Tibial nerve (tissue), 4 donors: Measurements from ENCODE around the gene ASIC4. TPM values are rescaled to one million over a fixed set of nuclear protein-coding genes. Genes with fewer than 3 reads are reported as not detected.

Experiments used
- DNase-seq, 2 donors: peaks; one replicate each; pipeline ENCODE4 v3.0.0-alpha.2; 2019; ENCODE audit warnings: low spot score in 2 of 2
- H3K27ac ChIP-seq, 4 donors: fragments of 200-600 bp; sonication (generic) in 3 of 4; one replicate each; pipeline ENCODE4 v1.5.1; 2017 to 2019; ENCODE audit warnings: mild to moderate bottlenecking in 1 of 4
- H3K27me3 ChIP-seq, 2 donors: fragments of 200-600 bp; sonication (generic) in 1 of 2; one replicate each; pipeline versions ENCODE4 v1.5.1 to v1.6.0; 2017 to 2019
- H3K36me3 ChIP-seq, 3 donors: fragments of 200-600 bp; sonication (generic); one replicate each; pipeline ENCODE4 v1.5.1; 2018 to 2019
- H3K4me1 ChIP-seq, 4 donors: fragments of 200-600 bp; sonication (generic) in 3 of 4; one replicate each; pipeline ENCODE4 v1.5.1; 2017 to 2019
- H3K4me3 ChIP-seq, 4 donors: fragments of 200-600 bp; sonication (generic) in 3 of 4; one replicate each; pipeline ENCODE4 v1.5.1; 2017 to 2019; ENCODE audit warnings: mild to moderate bottlenecking in 1 of 4, moderate library complexity in 1 of 4
- H3K9me3 ChIP-seq, 4 donors: fragments of 200-600 bp; sonication (generic) in 3 of 4; one replicate each; pipeline ENCODE4 v1.5.1; 2017 to 2019
- EP300 ChIP-seq, 2 donors: sonication (generic); formaldehyde crosslinking; IDR thresholded peaks; one replicate each; pipeline ENCODE4 v1.6.1; 2017; ENCODE audit warnings: antibody characterized with exemption in 2 of 2, mild to moderate bottlenecking in 1 of 2
- POLR2A ChIP-seq, 2 donors: fragments of 450-650 bp; IDR thresholded peaks; one replicate each; pipeline ENCODE4 v1.6.1; 2017; ENCODE audit warnings: antibody characterized with exemption in 2 of 2, mild to moderate bottlenecking in 2 of 2, moderate library complexity in 2 of 2
- WGBS, 2 donors: methylation state at CpG; one replicate each; pipeline ENCODE4 v1.1.5; 2018; 5-methylcytosine and 5-hydroxymethylcytosine counted together
- total RNA-seq, 4 donors: library from RNA; depleted of rRNA; stranded (reverse); fragments of >200 nt; gene quantifications; one replicate each; pipeline ENCODE4 v1.1.0, GENCODE V29; 2016
- TF ChIP-seq, protein P1 (sequence below), 5 experiments: fragments of 200-600 bp in 3 of 5; fragments of 450-650 bp in 2 of 5; sonication (generic) in 3 of 5; IDR thresholded peaks; one replicate each; pipeline ENCODE4 v1.5.1; 2016 to 2019; ENCODE audit warnings: antibody characterized with exemption in 5 of 5, mild to moderate bottlenecking in 3 of 5, moderate library complexity in 2 of 5

Gene ASIC4
- total RNA-seq, 4 donors from 2014 or later, result 0.42 to 3.0 TPM; not detected in 2

GRCh38 chr2:219552382-219553167 lies 38.3 kb downstream of the ASIC4 start:
- Histone ChIP-seq H3K4me1 (peaks cover 0 to 25% (median 14%) of the 10 kb centered on the region in 4 donors), H3K27ac (peak overlapping the region; percentile 44 to 87 (median 62)), H3K4me3 (peak overlapping the region; percentile 44 to 68 (median 56)), H3K36me3 (peaks cover 0 to 52% (median 0%) of the 10 kb centered on the region in 3 donors), H3K9me3 (no peaks in the 10 kb centered on the region), H3K27me3 (peaks cover 0 to 7% of the 10 kb centered on the region in 2 donors)
- WGBS, 2 donors, result 2% methylated on average over 14 to 45 of the region's 99 CpGs
- DNase-seq, result peak; percentile 80 to 87
- TF ChIP-seq POLR2A (IDR thresholded peaks at IDR 0.05) (no peak), EP300 (IDR thresholded peaks at IDR 0.05) (peak in 1 of 2 donors; percentile 66)
- TF ChIP-seq, protein P1, sequence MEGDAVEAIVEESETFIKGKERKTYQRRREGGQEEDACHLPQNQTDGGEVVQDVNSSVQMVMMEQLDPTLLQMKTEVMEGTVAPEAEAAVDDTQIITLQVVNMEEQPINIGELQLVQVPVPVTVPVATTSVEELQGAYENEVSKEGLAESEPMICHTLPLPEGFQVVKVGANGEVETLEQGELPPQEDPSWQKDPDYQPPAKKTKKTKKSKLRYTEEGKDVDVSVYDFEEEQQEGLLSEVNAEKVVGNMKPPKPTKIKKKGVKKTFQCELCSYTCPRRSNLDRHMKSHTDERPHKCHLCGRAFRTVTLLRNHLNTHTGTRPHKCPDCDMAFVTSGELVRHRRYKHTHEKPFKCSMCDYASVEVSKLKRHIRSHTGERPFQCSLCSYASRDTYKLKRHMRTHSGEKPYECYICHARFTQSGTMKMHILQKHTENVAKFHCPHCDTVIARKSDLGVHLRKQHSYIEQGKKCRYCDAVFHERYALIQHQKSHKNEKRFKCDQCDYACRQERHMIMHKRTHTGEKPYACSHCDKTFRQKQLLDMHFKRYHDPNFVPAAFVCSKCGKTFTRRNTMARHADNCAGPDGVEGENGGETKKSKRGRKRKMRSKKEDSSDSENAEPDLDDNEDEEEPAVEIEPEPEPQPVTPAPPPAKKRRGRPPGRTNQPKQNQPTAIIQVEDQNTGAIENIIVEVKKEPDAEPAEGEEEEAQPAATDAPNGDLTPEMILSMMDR (IDR thresholded peaks at IDR 0.05), result no peak

GRCh38 chr2:219553168-219553417 lies 38.8 kb downstream of the ASIC4 start:
- no peak for DNase-seq
- no peak for TF ChIP-seq POLR2A (IDR thresholded peaks at IDR 0.05)
- no peak for TF ChIP-seq EP300 (IDR thresholded peaks at IDR 0.05)
- TF ChIP-seq, protein P1 (IDR thresholded peaks at IDR 0.05), result no peak

GRCh38 chr2:219553463-219553963 lies 39.2 kb downstream of the ASIC4 start:
- DNase-seq, result no peak
- WGBS, 2 donors, result 76 to 79% methylated on average over 12 of the region's 12 CpGs

More at GRCh38 chr2:219553168-219553417, 38.8 kb downstream of the ASIC4 start:
- Histone ChIP-seq H3K9me3 (no peaks in the 10 kb centered on the region), H3K4me1 (peaks cover 0 to 25% (median 14%) of the 10 kb centered on the region in 4 donors), H3K27me3 (peaks cover 0 to 7% of the 10 kb centered on the region in 2 donors), H3K4me3 (peak overlapping the region; percentile 44 to 68 (median 56)), H3K27ac (peak overlapping the region in 1 of 4 donors; percentile 87), H3K36me3 (peaks cover 0 to 57% (median 0%) of the 10 kb centered on the region in 3 donors)
- WGBS, 2 donors, result 32 to 37% methylated on average over 7 of the region's 7 CpGs

GRCh38 chr2:219554350-219554749 lies 40.1 kb downstream of the ASIC4 start:
- Histone ChIP-seq H3K36me3 (peaks cover 0 to 62% (median 0%) of the 10 kb centered on the region in 3 donors), H3K27ac (no peak overlapping the region), H3K27me3 (peaks cover 0 to 7% of the 10 kb centered on the region in 2 donors), H3K9me3 (no peaks in the 10 kb centered on the region), H3K4me3 (no peak overlapping the region), H3K4me1 (peaks cover 0 to 25% (median 14%) of the 10 kb centered on the region in 4 donors)
- WGBS, 2 donors, result 89 to 91% methylated on average over 15 of the region's 15 CpGs
- TF ChIP-seq, protein P1 (IDR thresholded peaks at IDR 0.05), result no peak
- TF ChIP-seq POLR2A (IDR thresholded peaks at IDR 0.05) (no peak), EP300 (IDR thresholded peaks at IDR 0.05) (no peak)
- no peak for DNase-seq

More at GRCh38 chr2:219553463-219553963, 39.2 kb downstream of the ASIC4 start:
- Histone ChIP-seq H3K27ac (no peak overlapping the region), H3K36me3 (peaks cover 0 to 61% (median 0%) of the 10 kb centered on the region in 3 donors), H3K4me1 (peaks cover 0 to 25% (median 14%) of the 10 kb centered on the region in 4 donors), H3K9me3 (no peaks in the 10 kb centered on the region), H3K27me3 (peaks cover 0 to 7% of the 10 kb centered on the region in 2 donors), H3K4me3 (no peak overlapping the region)
- TF ChIP-seq, protein P1 (IDR thresholded peaks at IDR 0.05), result no peak
- TF ChIP-seq EP300 (IDR thresholded peaks at IDR 0.05), result no peak
- TF ChIP-seq POLR2A (IDR thresholded peaks at IDR 0.05), result no peak

- H3K27me3 ChIP-seq, result peaks cover 0 to 7% of the 10 kb centered on the region in 2 donors
- no peaks in the 10 kb centered on the region for H3K9me3 ChIP-seq
- DNase-seq, result no peak
- no peak overlapping the region for H3K4me3 ChIP-seq
- TF ChIP-seq POLR2A (IDR thresholded peaks at IDR 0.05) (no peak), EP300 (IDR thresholded peaks at IDR 0.05) (no peak)
- TF ChIP-seq, protein P1 (IDR thresholded peaks at IDR 0.05), result no peak
- H3K36me3 ChIP-seq, result peaks cover 0 to 56% (median 0%) of the 10 kb centered on the region in 3 donors
- no peak overlapping the region for H3K27ac ChIP-seq
- 85 to 94% methylated on average over 12 to 18 of the region's 20 CpGs for WGBS, 2 donors
- H3K4me1 ChIP-seq, result peaks cover 0 to 29% (median 14%) of the 10 kb centered on the region in 4 donors
Observed at GRCh38 chr2:219555956-219556355, 41.7 kb downstream of the ASIC4 start.
